HepG2 (cell line): ENCODE data around the gene ATP6V0A1. TPM values are rescaled to one million over a fixed set of nuclear protein-coding genes. Genes with fewer than 3 reads are reported as not detected.
"Not testable (repeated sequence)": the region's sequence is repeated elsewhere in the genome, so short reads cannot be mapped to it uniquely, and the experiment has no call there.

Experiments
- ATAC-seq: fragments of 200-7000 bp; cut with Tn5 transposase; 3 replicates; pipeline ENCODE4 v1.9.1; 2020; ENCODE audit warnings: mild to moderate bottlenecking, moderate library complexity
- BruUV-seq: library from RNA; stranded (reverse); fragments of 400-500 nt; replicated peaks from 2 replicates; lab custom pipeline; 2021; lab: Mats Ljungman, UMichigan
- CTCF ChIA-PET: fragments of 300-600 bp; formaldehyde crosslinking; extraction: SDS; loops from one replicate; lab custom pipeline; 2021; ENCODE audit warnings: low total read pairs, inconsistent platforms, low intra/inter-chr PET ratio; lab: Yijun Ruan, JAX
- POLR2A ChIA-PET: fragments of 350-600 bp; sonication (Branson Sonifier 250); formaldehyde crosslinking; loops from one replicate; lab custom pipeline; 2020; ENCODE audit warnings: antibody characterized with exemption, inconsistent platforms; lab: Yijun Ruan, JAX
- DNase-seq: peaks from one replicate; pipeline ENCODE4 v3.0.0-alpha.2; 2015; ENCODE audit warnings: low spot score
- FAIRE-seq: peaks from 3 replicates; lab custom pipeline; 2011; peaks lifted over from hg19 to GRCh38; lab: Jason Lieb, UNC
- H2AFZ ChIP-seq: one replicate; pipeline ENCODE4 v1.6.1; 2011; ENCODE audit warnings: low read length, inconsistent platforms
- H3K27ac ChIP-seq: fragments of 300-600 bp; 3 replicates; pipeline ENCODE4 v1.8.0; 2011; ENCODE audit warnings: mixed run types, mild to moderate bottlenecking, mixed read lengths, low read length, inconsistent platforms; ENCODE audit not compliant: insufficient read depth; ENCODE audit errors: extremely low read length
- H3K27me3 ChIP-seq, 2 experiments: fragments of 200-600 bp in 1 of 2; 2 replicates in 1 of 2; 3 replicates in 1 of 2; pipeline versions ENCODE4 v1.6.0 to v1.8.0; 2011; ENCODE audit warnings: low read length in 2 of 2, mild to moderate bottlenecking in 2 of 2, moderate library complexity in 2 of 2, inconsistent platforms in 1 of 2; ENCODE audit not compliant: insufficient read depth in 2 of 2, control insufficient read depth in 1 of 2
- H3K36me3 ChIP-seq, 2 experiments: fragments of 200-600 bp in 1 of 2; replicated peaks in 1 of 2; 2 replicates in 1 of 2; 3 replicates in 1 of 2; pipeline versions ENCODE4 v1.5.1 to v1.8.0; 2011; ENCODE audit warnings: low read length in 2 of 2, inconsistent platforms in 1 of 2; ENCODE audit not compliant: insufficient read depth in 2 of 2, control insufficient read depth in 1 of 2
- H3K4me1 ChIP-seq: 2 replicates; pipeline ENCODE4 v1.5.1; 2012; ENCODE audit warnings: low read length, inconsistent platforms; ENCODE audit not compliant: insufficient read depth
- H3K4me2 ChIP-seq: 2 replicates; pipeline ENCODE4 v1.6.0; 2011; ENCODE audit warnings: low read depth, low read length, inconsistent platforms
- H3K4me3 ChIP-seq, 3 experiments: fragments of 200-600 bp in 1 of 3; sonication (generic), shearing (Covaris generic) in 1 of 3; replicated peaks in 1 of 3; 2 replicates each; pipeline ENCODE4 v1.5.1; 2011 to 2016; ENCODE audit warnings: low read length in 3 of 3, inconsistent platforms in 2 of 3, low read depth in 2 of 3, mild to moderate bottlenecking in 2 of 3, control low read depth in 1 of 3, mixed read lengths in 1 of 3; ENCODE audit not compliant: insufficient read depth in 1 of 3
- H3K79me2 ChIP-seq: one replicate; pipeline ENCODE4 v1.6.1; 2011; ENCODE audit warnings: low read length, inconsistent platforms; ENCODE audit not compliant: insufficient read depth
- H3K9ac ChIP-seq: 2 replicates; pipeline ENCODE4 v1.6.0; 2011; ENCODE audit warnings: mild to moderate bottlenecking, low read depth, low read length, inconsistent platforms; ENCODE audit not compliant: insufficient read depth
- H3K9me3 ChIP-seq: 2 replicates; pipeline ENCODE4 v1.5.1; 2012; ENCODE audit warnings: mild to moderate bottlenecking, low read length
- H4K20me1 ChIP-seq: 2 replicates; pipeline ENCODE4 v1.6.0; 2011; ENCODE audit warnings: inconsistent platforms, mild to moderate bottlenecking, low read length, moderate library complexity; ENCODE audit not compliant: insufficient read depth
- CEBPB ChIP-seq: IDR thresholded peaks from 2 replicates; pipeline ENCODE4 v1.6.1; 2011; ENCODE audit warnings: low read depth, low read length, improper control_type of control experiment, borderline replicate concordance
- ERF ChIP-seq: IDR thresholded peaks from 2 replicates; pipeline ENCODE4 v1.6.1; 2018; ENCODE audit warnings: missing biosample characterization, missing genetic modification reagents
- FOSL1 ChIP-seq: sonication (generic); formaldehyde crosslinking; IDR thresholded peaks from 2 replicates; pipeline ENCODE4 v1.9.0; 2021; ENCODE audit warnings: missing genetic modification reagents, borderline replicate concordance
- GTF2F1 ChIP-seq: fragments of 150-350 bp; IDR thresholded peaks from 2 replicates; pipeline ENCODE4 v1.6.1; 2014; ENCODE audit warnings: low read length
- NRL ChIP-seq: sonication (generic); formaldehyde crosslinking; IDR thresholded peaks from 2 replicates; pipeline ENCODE4 v1.5.0; 2020; ENCODE audit warnings: missing genetic modification reagents, mild to moderate bottlenecking, moderate library complexity, borderline replicate concordance
- REPIN1 ChIP-seq: sonication (generic); formaldehyde crosslinking; IDR thresholded peaks from 2 replicates; pipeline ENCODE4 v1.8.0; 2022; ENCODE audit warnings: missing genetic modification reagents, low read depth, mild to moderate bottlenecking, borderline replicate concordance
- SAP130 ChIP-seq: IDR thresholded peaks from 2 replicates; pipeline ENCODE4 v1.6.1; 2016; ENCODE audit warnings: low read depth
- TEAD2 ChIP-seq: sonication (generic); formaldehyde crosslinking; IDR thresholded peaks from 2 replicates; pipeline ENCODE4 v1.9.0; 2021; ENCODE audit warnings: missing genetic modification reagents
- ZNF121 ChIP-seq: sonication (generic); formaldehyde crosslinking; IDR thresholded peaks from 2 replicates; pipeline ENCODE4 v1.5.0; 2020; ENCODE audit warnings: mild to moderate bottlenecking, missing genetic modification reagents
- ZNF251 ChIP-seq: sonication (generic); formaldehyde crosslinking; IDR thresholded peaks from 2 replicates; pipeline ENCODE4 v1.9.0; 2021; ENCODE audit warnings: mild to moderate bottlenecking, missing genetic modification reagents
- ZNF460 ChIP-seq: sonication (generic); formaldehyde crosslinking; IDR thresholded peaks from 2 replicates; pipeline ENCODE4 v1.5.1; 2020; ENCODE audit warnings: missing genetic modification reagents, mild to moderate bottlenecking, borderline replicate concordance
- ZNF878 ChIP-seq: sonication (generic); formaldehyde crosslinking; IDR thresholded peaks from 2 replicates; pipeline ENCODE4 v1.8.1; 2023; ENCODE audit warnings: mild to moderate bottlenecking, missing genetic modification reagents, moderate library complexity
- WGBS: methylation state at CpG from one replicate; pipeline ENCODE4 v1.1.6; 2017; ENCODE audit warnings: low lambda C conversion rate; 5-methylcytosine and 5-hydroxymethylcytosine counted together
- in situ Hi-C: cut with HindIII; loops from 2 replicates; pipeline ENCODE4 v1.10.0; 2017; ENCODE audit warnings: low pct_unique_long_range_greater_than_20kb; ENCODE audit not compliant: extremely low pct_ligation_motif_present
- intact Hi-C: fragments of 100-400 bp; cut with micrococcal nuclease; formaldehyde crosslinking; loops from one replicate; pipeline ENCODE4 v1.10.0; 2022; ENCODE audit not compliant: unreplicated experiment
- polyA plus RNA-seq, 8 experiments: library from polyadenylated mRNA; depleted of rRNA in 3 of 8; stranded (reverse) in 7 of 8; unstranded in 1 of 8; fragments of >200 nt; fragmentation: Illumina TruSeq in 4 of 8; extraction: Trizol in 4 of 8; gene quantifications; 2 replicates each; pipeline versions ENCODE4 v1.2.1 to v1.2.3, GENCODE V29; 2011 to 2016; ENCODE audit warnings: low read depth in 4 of 8, missing spikeins in 1 of 8, mixed read lengths in 1 of 8; ENCODE audit not compliant: insufficient read depth in 1 of 8
- total RNA-seq, 5 experiments: library from RNA; depleted of rRNA; stranded (reverse); fragments of >200 nt; fragmentation: Illumina TruSeq; extraction: Trizol; gene quantifications; 2 replicates each; pipeline ENCODE4 v1.2.3, GENCODE V29; 2016; ENCODE audit warnings: low read depth in 1 of 5
- TF ChIP-seq, protein P1 (sequence below): sonication (generic); formaldehyde crosslinking; IDR thresholded peaks from 2 replicates; pipeline ENCODE4 v1.4.0; 2020; ENCODE audit warnings: missing genetic modification reagents
- TF ChIP-seq, protein P2 (sequence below): sonication (generic); formaldehyde crosslinking; IDR thresholded peaks from 2 replicates; pipeline ENCODE4 v1.5.0; 2020; ENCODE audit warnings: mild to moderate bottlenecking, missing genetic modification reagents, moderate library complexity
- TF ChIP-seq, protein P3 (sequence below): sonication (generic); formaldehyde crosslinking; IDR thresholded peaks from 2 replicates; pipeline ENCODE4 v1.4.0; 2020; ENCODE audit warnings: mild to moderate bottlenecking, missing genetic modification reagents

Gene ATP6V0A1
- total and polyA plus RNA-seq, 2 of the 13 experiments (the other 11 are each of a cell fraction or from before 2014, with no cell fraction given): 27.9 to 54.1 TPM

DNA sequence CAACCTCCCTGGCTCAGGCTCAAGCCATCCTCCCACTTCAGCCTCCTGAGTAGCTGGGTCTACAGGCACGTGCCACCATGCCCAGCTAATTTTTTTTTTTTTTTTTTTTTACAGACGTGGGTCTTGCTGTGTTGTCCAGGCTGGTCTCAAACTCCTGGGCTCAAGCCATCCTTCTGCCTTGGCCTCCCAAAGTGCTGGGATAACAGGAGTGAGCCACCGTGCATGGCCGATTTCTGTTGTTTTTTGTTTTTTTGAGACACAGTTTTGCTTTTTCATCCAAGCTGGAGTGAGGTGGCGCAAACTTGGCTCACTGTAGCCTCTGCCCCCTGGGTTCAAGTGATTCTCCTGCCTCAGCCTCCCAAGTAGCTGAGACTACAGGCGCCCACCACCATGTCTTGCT, 3.7 kb upstream of the ATP6V0A1 start:
- H2AFZ ChIP-seq, CTCF ChIA-PET, H3K4me2 ChIP-seq, ATAC-seq, FAIRE-seq, in situ Hi-C loops, H3K9ac ChIP-seq, BruUV-seq, H3K9me3 ChIP-seq, DNase-seq, intact Hi-C loops, H3K36me3 ChIP-seq, H4K20me1 ChIP-seq, H3K27ac ChIP-seq, H3K27me3 ChIP-seq, H3K4me3 ChIP-seq: not testable (repeated sequence)
- POLR2A ChIA-PET: interaction anchor here (2.7 kb wide), 1 partner anchor 32 kb away, joined by 9 read pairs; the partner anchor contains the start of gene CAVIN1
- H3K4me1 ChIP-seq: peaks cover 40% of the 10 kb centered on the region
- TF ChIP-seq ZNF121 (CRISPR knock-in tag): peak; percentile 74
- TF ChIP-seq ZNF460 (CRISPR knock-in tag): peak; percentile 44; the same call in 1 of the 2 replicates
- peaks cover 11% of the 10 kb centered on the region for H3K79me2 ChIP-seq
- whole genome bisulfite sequencing: 53% methylated on average over 6 of the region's 6 CpGs

DNA sequence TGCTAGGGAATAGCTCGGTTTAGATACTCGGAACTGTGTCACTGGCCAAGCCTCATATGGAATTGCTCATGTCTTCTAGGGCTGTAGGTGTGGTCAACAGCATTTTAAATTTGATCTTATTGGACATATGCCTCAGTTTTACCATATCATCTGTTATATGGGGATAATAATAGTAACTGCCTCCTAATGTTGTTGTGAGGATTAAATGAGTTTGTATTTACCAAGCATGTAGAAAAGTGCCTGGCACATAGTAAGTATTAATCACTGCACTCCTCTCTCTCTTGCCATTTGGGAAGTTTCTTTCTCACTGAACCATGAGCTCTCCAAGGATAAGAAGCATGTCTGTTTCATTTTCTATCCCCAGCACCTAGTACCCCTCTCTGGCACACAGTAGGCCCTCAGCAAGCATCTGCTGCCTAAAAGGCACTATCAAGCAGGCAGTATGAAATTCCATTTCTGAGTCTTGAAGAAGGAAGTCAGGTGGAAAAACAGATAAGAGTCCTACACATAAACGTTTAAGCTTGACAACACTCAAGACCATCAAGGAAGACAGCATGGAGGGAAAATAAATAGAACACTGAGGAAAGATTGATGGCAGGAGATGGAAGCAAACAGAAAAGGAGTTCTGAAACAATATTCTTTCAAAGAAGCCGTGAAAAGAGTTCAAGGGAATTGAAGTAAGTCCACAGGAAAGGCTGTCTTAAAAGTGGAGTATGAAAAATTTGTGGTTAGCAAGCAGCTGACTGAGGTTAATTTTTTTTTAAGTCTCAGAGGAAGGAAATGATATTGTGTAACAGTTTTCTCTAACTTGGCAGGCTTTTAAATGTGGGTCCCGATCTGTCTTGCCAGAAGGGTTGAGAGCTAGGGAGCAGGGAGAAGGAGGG, 2.2 kb upstream of the ATP6V0A1 start:
- ATAC-seq: no peak
- Histone ChIP-seq H3K4me2 (no peak overlapping the region), H3K4me1 (peaks cover 43% of the 10 kb centered on the region), H4K20me1 (peaks cover 13% of the 10 kb centered on the region; the same call in 1 of the 2 replicates), H3K27ac (no peak overlapping the region), H3K9me3 (no peaks in the 10 kb centered on the region), H3K79me2 (peaks cover 23% of the 10 kb centered on the region), H3K27me3 (no peaks in the 10 kb centered on the region; a peak in 1 of 5 replicates), H3K9ac (no peak overlapping the region), H3K4me3 (no peak overlapping the region), H2AFZ (no peak overlapping the region), H3K36me3 (peaks cover 3 to 6% of the 10 kb centered on the region in 2 experiments; a peak in 4 of 5 replicates)
- in situ Hi-C loops (no loop called here), intact Hi-C loops (no loop called here)
- WGBS: 45% methylated on average over 5 of the region's 5 CpGs
- FAIRE-seq: no peak
- BruUV-seq: no TSS peak
- DNase-seq: no peak
- CTCF ChIA-PET: no interaction called here
- POLR2A ChIA-PET: interaction anchor here (0.9 to 2.7 kb wide), 5 partner anchors 10 to 66 kb away, joined by 3 to 9 read pairs (median 3); partner anchors contain the start of gene CAVIN1
- TF ChIP-seq, protein P1, sequence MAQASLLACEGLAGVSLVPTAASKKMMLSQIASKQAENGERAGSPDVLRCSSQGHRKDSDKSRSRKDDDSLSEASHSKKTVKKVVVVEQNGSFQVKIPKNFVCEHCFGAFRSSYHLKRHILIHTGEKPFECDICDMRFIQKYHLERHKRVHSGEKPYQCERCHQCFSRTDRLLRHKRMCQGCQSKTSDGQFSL: no peak
- TF ChIP-seq ZNF878 (CRISPR knock-in tag): 0 out of 2 replicates have a peak, but pooled peaks have one; percentile 32
- peak; percentile 33; the same call in 1 of the 2 replicates for TF ChIP-seq CEBPB
- TF ChIP-seq ZNF251: no peak
- TF ChIP-seq, protein P2, sequence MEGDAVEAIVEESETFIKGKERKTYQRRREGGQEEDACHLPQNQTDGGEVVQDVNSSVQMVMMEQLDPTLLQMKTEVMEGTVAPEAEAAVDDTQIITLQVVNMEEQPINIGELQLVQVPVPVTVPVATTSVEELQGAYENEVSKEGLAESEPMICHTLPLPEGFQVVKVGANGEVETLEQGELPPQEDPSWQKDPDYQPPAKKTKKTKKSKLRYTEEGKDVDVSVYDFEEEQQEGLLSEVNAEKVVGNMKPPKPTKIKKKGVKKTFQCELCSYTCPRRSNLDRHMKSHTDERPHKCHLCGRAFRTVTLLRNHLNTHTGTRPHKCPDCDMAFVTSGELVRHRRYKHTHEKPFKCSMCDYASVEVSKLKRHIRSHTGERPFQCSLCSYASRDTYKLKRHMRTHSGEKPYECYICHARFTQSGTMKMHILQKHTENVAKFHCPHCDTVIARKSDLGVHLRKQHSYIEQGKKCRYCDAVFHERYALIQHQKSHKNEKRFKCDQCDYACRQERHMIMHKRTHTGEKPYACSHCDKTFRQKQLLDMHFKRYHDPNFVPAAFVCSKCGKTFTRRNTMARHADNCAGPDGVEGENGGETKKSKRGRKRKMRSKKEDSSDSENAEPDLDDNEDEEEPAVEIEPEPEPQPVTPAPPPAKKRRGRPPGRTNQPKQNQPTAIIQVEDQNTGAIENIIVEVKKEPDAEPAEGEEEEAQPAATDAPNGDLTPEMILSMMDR (CRISPR knock-in tag): no peak
- no peak for TF ChIP-seq SAP130 (CRISPR knock-in tag)
- TF ChIP-seq REPIN1 (CRISPR knock-in tag): 0 out of 2 replicates have a peak, but pooled peaks have one; percentile 53
- TF ChIP-seq FOSL1 (CRISPR knock-in tag): no peak
- no peak for TF ChIP-seq NRL (CRISPR knock-in tag)
- TF ChIP-seq GTF2F1: no peak
- TF ChIP-seq ERF (CRISPR knock-in tag): no peak
- no peak for TF ChIP-seq TEAD2 (CRISPR knock-in tag)
- TF ChIP-seq, protein P3, sequence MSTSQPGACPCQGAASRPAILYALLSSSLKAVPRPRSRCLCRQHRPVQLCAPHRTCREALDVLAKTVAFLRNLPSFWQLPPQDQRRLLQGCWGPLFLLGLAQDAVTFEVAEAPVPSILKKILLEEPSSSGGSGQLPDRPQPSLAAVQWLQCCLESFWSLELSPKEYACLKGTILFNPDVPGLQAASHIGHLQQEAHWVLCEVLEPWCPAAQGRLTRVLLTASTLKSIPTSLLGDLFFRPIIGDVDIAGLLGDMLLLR (CRISPR knock-in tag): no peak
